Upper lobe of right lung (tissue), 1 donor: ENCODE results near the gene SERPIND1. TPM values are rescaled to one million over a fixed set of nuclear protein-coding genes. Genes with fewer than 3 reads are reported as not detected.
"Not testable (repeated sequence)": the region's sequence is repeated elsewhere in the genome, so short reads cannot be mapped to it uniquely, and the experiment has no call there.

Experiments used
- ATAC-seq: fragments of 200-7000 bp; cut with Tn5 transposase; one replicate; pipeline ENCODE4 v1.9.1; 2020; ENCODE audit warnings: mild to moderate bottlenecking, moderate library complexity
- DNase-seq: peaks from one replicate; pipeline ENCODE4 v3.0.0-alpha.2; 2020
- H3K27ac ChIP-seq: fragments of 200-600 bp; one replicate; pipeline ENCODE4 v1.8.0; 2022
- H3K27me3 ChIP-seq: fragments of 200-600 bp; one replicate; pipeline ENCODE4 v1.8.0; 2022; ENCODE audit warnings: mild to moderate bottlenecking
- H3K36me3 ChIP-seq: fragments of 200-600 bp; one replicate; pipeline ENCODE4 v1.8.0; 2022
- H3K4me1 ChIP-seq: fragments of 200-600 bp; one replicate; pipeline ENCODE4 v1.8.0; 2022
- H3K4me3 ChIP-seq: fragments of 200-600 bp; one replicate; pipeline ENCODE4 v1.8.0; 2022; ENCODE audit warnings: mild to moderate bottlenecking
- H3K9me3 ChIP-seq: fragments of 200-600 bp; one replicate; pipeline ENCODE4 v1.8.0; 2022
- CTCF ChIP-seq: fragments of 200-600 bp; IDR thresholded peaks from one replicate; pipeline ENCODE4 v1.8.0; 2022; ENCODE audit warnings: antibody characterized with exemption
- intact Hi-C: fragments of 100-400 bp; cut with DNase I; formaldehyde crosslinking; loops from one replicate; pipeline ENCODE4 v1.11.0; 2022
- total RNA-seq: library from RNA; stranded (reverse); fragmentation: NEBNext Ultra II Directional; extraction: Animal tissue kit (Norgen Biotek cat#: 25700); gene quantifications from one replicate; pipeline ENCODE4 v1.2.1, GENCODE V29; 2021
- donor health status: DM: no; HTN: yes; CAD: no; lungs with severe emphysema.

The SERPIND1 gene
- total RNA-seq, 1 donor from 2014 or later = 0.58 TPM

- Histone ChIP-seq H3K36me3 (peaks cover 86% of the 10 kb centered on the region), H3K4me3 (no peak overlapping the region), H3K27ac (no peak overlapping the region), H3K9me3 (no peaks in the 10 kb centered on the region), H3K27me3 (no peaks in the 10 kb centered on the region), H3K4me1 (no peaks in the 10 kb centered on the region)
- ATAC-seq (no peak), DNase-seq (no peak)
- intact Hi-C loops = no loop called here
- no peak for TF ChIP-seq CTCF
These were observed 51.7 kb downstream of the SERPIND1 start for GRCh38 chr22:20825624-20826023.

DNA sequence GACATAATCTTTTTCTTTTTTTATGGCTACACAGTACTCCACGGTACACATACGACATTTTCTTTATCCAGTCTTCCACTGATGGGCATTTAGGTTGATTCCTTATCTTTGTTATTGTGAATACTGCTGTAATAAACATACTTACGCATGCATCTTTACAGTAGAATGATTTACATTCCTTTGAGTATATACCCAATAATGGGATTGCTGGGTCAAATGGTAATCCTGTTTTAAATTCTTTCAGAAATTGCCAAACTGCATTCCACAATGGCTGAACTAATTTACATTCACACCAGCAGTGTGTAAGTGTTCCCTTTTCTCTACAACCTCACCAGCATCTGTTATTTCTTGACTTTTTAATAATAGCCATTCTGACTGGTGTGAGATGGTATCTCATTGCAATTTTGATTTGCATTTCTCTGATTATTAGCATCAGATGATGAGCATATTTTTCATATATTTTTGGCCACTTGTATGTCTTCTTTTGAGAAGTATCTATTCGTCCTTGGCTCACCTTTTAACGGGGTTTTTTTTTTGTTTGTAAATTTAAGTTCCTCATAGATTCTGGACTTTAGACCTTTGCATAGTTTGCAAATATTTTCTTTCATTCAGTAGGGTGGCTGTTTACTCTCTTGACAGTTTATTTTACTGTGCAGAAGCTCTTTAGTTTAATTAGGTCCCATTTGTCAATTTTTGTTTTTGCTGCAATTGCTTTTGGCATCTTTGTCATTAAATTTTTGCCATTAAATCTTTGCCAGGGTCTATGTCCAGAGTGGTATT lies 52.6 kb downstream of the SERPIND1 start:
- intact Hi-C loops, ATAC-seq, H3K27me3 ChIP-seq, DNase-seq, H3K9me3 ChIP-seq, H3K4me1 ChIP-seq, H3K4me3 ChIP-seq, H3K27ac ChIP-seq: not testable (repeated sequence)
- H3K36me3 ChIP-seq = peaks cover 88% of the 10 kb centered on the region

DNA sequence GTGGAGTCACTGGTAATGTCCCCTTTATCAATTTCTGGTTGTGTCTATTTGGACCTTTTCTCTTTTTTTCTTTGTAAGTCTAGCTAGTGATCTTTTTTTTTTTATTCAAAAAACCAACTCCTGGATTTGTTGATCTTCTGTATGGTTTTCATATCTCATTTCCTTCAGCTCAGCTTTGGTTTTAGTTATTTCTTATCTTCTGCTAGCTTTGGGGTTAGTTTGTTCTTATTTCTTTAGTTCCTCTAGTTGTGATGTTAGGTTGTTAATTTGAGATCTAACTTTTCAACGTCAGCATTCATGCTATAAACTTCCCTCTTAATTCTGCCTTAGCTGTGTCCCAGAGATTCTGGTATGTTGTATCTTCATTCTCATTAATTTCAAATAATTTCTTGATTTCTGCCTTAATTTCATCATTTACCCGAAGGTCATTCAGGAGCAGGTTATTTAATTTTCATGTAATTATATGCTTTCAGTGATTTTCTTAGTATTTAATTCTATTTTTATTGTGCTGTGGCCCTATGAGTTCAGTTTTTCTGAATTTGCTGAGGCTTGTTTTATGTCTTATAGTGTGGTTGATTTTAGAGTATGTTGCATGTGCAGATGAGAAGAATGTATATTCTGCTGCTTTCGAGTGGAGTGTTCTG lies 55.7 kb downstream of the SERPIND1 start:
- no peak for TF ChIP-seq CTCF
- H3K36me3 ChIP-seq = peaks cover 87% of the 10 kb centered on the region
- no peaks in the 10 kb centered on the region for H3K9me3 ChIP-seq
- ATAC-seq (no peak), DNase-seq (no peak)
- intact Hi-C loops = no loop called here
- no peak overlapping the region for H3K27ac ChIP-seq
- H3K4me3 ChIP-seq = no peak overlapping the region
- H3K4me1 ChIP-seq = no peaks in the 10 kb centered on the region
- H3K27me3 ChIP-seq = no peaks in the 10 kb centered on the region

DNA sequence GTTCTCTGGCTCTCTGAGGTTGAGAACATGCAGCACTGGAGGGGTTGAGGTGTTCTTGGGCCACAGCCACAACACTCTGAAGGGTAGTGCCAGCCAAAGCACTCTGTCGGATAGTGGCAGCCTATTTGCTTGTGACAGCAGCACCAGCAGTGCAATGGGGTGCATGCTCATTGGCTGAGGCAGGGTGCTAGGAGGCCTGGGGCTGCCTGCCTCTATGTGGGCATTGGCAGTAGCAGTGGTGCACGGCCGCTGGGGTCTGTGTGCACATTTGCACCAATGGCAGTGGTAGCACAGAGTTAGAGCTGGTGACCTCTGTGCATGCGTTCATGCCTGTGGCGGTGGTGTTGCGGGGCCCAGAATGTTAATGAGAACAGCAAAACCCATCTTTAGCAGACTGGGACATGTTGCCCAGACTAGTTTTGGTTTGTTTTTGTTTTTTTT lies 59.3 kb downstream of the SERPIND1 start:
- intact Hi-C loops = no loop called here
- Histone ChIP-seq H3K9me3 (no peaks in the 10 kb centered on the region), H3K27me3 (no peaks in the 10 kb centered on the region), H3K4me3 (no peak overlapping the region), H3K36me3 (peaks cover 57% of the 10 kb centered on the region), H3K4me1 (no peaks in the 10 kb centered on the region), H3K27ac (no peak overlapping the region)
- no peak for TF ChIP-seq CTCF
- no peak for ATAC-seq
- no peak for DNase-seq

DNA sequence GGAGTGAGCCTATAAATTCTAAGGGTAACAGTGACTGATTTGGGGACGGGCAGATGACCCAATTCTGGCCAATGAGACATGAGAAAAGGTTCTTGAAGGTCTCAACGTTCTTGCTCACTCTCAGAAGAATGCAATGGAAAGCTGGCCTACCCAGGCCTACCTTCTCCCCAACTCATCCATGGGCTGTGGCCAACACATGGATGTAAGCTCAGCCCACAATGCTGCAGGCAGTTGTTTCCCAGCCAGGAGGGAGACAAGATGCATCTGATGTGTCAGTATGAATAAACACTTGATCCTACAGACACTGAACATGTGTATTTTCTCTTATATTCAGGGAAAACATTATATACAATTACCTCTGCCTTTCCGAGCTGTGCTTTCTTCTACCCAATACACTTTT lies 60.3 kb downstream of the SERPIND1 start:
- Histone ChIP-seq H3K27ac (no peak overlapping the region), H3K36me3 (peaks cover 47% of the 10 kb centered on the region), H3K9me3 (no peaks in the 10 kb centered on the region), H3K4me3 (no peak overlapping the region), H3K27me3 (no peaks in the 10 kb centered on the region), H3K4me1 (no peaks in the 10 kb centered on the region)
- TF ChIP-seq CTCF = no peak
- DNase-seq (no peak), ATAC-seq (no peak)
- intact Hi-C loops = no loop called here

DNA sequence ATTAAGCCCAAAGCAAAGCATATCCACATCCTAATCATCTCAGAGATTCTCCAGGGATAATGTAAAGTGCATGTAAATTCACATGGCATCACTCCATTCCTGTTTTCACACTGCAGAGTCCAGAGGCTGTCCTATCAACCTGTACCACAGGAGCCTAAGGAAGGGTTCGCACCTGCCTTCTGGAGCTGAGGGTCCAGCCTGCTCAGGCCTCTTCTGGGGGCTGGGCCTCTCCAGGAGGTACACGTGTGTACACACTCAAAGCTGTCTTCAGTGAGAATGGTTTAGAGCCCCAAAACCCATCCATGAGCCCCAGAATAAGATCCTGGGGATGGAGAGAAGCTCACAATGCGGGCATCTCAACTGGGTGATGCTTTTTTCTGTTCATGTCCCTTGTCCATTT lies 60.8 kb downstream of the SERPIND1 start:
- Histone ChIP-seq H3K27me3 (no peaks in the 10 kb centered on the region), H3K4me3 (no peak overlapping the region), H3K4me1 (no peaks in the 10 kb centered on the region), H3K36me3 (peaks cover 44% of the 10 kb centered on the region), H3K27ac (no peak overlapping the region), H3K9me3 (no peaks in the 10 kb centered on the region)
- TF ChIP-seq CTCF = no peak
- intact Hi-C loops = no loop called here
- no peak for ATAC-seq
- DNase-seq = no peak
